Measurements from ENCODE around the gene SCAF8. TPM values are rescaled to one million over a fixed set of nuclear protein-coding genes. Genes with fewer than 3 reads are reported as not detected.
A peak's percentile ranks its signal among the peaks of the same experiment; 100 is the strongest.

The SCAF8 gene
- total and polyA plus RNA-seq, 2 donors (not counting 1 experiment from before 2014, with no cell fraction given): 25.7 to 75.2 TPM

- TF ChIP-seq CTCF (IDR thresholded peaks at IDR 0.05) (no peak), EZH2 (IDR thresholded peaks at IDR 0.05; ENCODE audit: borderline replicate concordance, insufficient read depth, low read depth, low read length, poor library complexity, severe bottlenecking) (no peak)
- Histone ChIP-seq H4K20me1 (ENCODE audit: control insufficient read depth, insufficient read depth, low read length, poor library complexity, severe bottlenecking) (peaks cover 46% of the 10 kb centered on the region), H3K9me3 (ENCODE audit: control extremely low read depth in 1 of 3, control insufficient read depth in 2 of 3, insufficient read depth in 1 of 3, low read length in 2 of 3) (no peaks in the 10 kb centered on the region), H3K4me3 (ENCODE audit: control extremely low read depth in 1 of 5, extremely low read depth in 1 of 5, insufficient read depth in 1 of 5, low read depth in 2 of 5, low read length in 4 of 5) (no peak overlapping the region), H2AFZ (ENCODE audit: insufficient read depth, low read depth, low read length, poor library complexity, severe bottlenecking) (no peak overlapping the region), H3K27me3 (replicated peaks in 1 of 4; ENCODE audit: control extremely low read depth in 1 of 4, control insufficient read depth in 3 of 4, insufficient read depth in 4 of 4, low read length in 3 of 4) (no peaks in the 10 kb centered on the region), H3K79me2 (ENCODE audit: control insufficient read depth, insufficient read depth, low read length) (peaks cover 30% of the 10 kb centered on the region), H3K36me3 (replicated peaks in 1 of 2; ENCODE audit: control extremely low read depth in 1 of 2, control insufficient read depth in 1 of 2, extremely low read depth in 1 of 2, insufficient read depth in 2 of 2, low read length in 1 of 2) (peaks cover 6 to 9% of the 10 kb centered on the region in 2 experiments), H3K4me1 (ENCODE audit: control insufficient read depth in 2 of 2, insufficient read depth in 2 of 2, low read length in 2 of 2) (no peaks in the 10 kb centered on the region), H3K27ac (ENCODE audit: low read length in 2 of 2) (no peak overlapping the region), H3K4me2 (replicated peaks; ENCODE audit: low read depth, low read length, poor library complexity, severe bottlenecking) (no peak overlapping the region), H3K9ac (ENCODE audit: low read length) (no peak overlapping the region)
- Mint-ChIP-seq H3K27ac (peak overlapping the region; percentile 46), H3K27me3 (no peaks in the 10 kb centered on the region), H3K4me3 (no peak overlapping the region), H3K9me3 (ENCODE audit: insufficient read depth) (no peaks in the 10 kb centered on the region), H3K4me1 (peaks cover 9% of the 10 kb centered on the region)
- WGBS (ENCODE audit: insufficient coverage): no CpG with 5 or more reads among the region's 1 CpG
- DNase-seq: no peak
- ChIA-PET CTCF (no interaction called here), POLR2A (no interaction called here)
- intact Hi-C loops (cut with micrococcal nuclease): no loop called here
- ATAC-seq (ENCODE audit: low read depth): no peak
These were observed 116.3 kb downstream of the SCAF8 start for GRCh38 chr6:154849475-154849874.

- 100% methylated on average over 1 of the region's 3 CpGs for WGBS (ENCODE audit: insufficient coverage)
- Mint-ChIP-seq H3K4me3 (no peak overlapping the region), H3K9me3 (ENCODE audit: insufficient read depth) (no peaks in the 10 kb centered on the region), H3K27me3 (no peaks in the 10 kb centered on the region), H3K4me1 (peaks cover 7% of the 10 kb centered on the region), H3K27ac (no peak overlapping the region)
- H3K4me1 ChIP-seq (ENCODE audit: control insufficient read depth in 2 of 2, insufficient read depth in 2 of 2, low read length in 2 of 2): no peaks in the 10 kb centered on the region
- no peak for DNase-seq
- no peak overlapping the region for H3K9ac ChIP-seq (ENCODE audit: low read length)
- no peaks in the 10 kb centered on the region for H3K27me3 ChIP-seq (replicated peaks in 1 of 4; ENCODE audit: control extremely low read depth in 1 of 4, control insufficient read depth in 3 of 4, insufficient read depth in 4 of 4, low read length in 3 of 4)
- no peak overlapping the region for H3K4me3 ChIP-seq (ENCODE audit: control extremely low read depth in 1 of 5, extremely low read depth in 1 of 5, insufficient read depth in 1 of 5, low read depth in 2 of 5, low read length in 4 of 5)
- no peak overlapping the region for H3K4me2 ChIP-seq (replicated peaks; ENCODE audit: low read depth, low read length, poor library complexity, severe bottlenecking)
- TF ChIP-seq CTCF (IDR thresholded peaks at IDR 0.05) (no peak), EZH2 (IDR thresholded peaks at IDR 0.05; ENCODE audit: borderline replicate concordance, insufficient read depth, low read depth, low read length, poor library complexity, severe bottlenecking) (no peak)
- no peaks in the 10 kb centered on the region for H3K9me3 ChIP-seq (ENCODE audit: control extremely low read depth in 1 of 3, control insufficient read depth in 2 of 3, insufficient read depth in 1 of 3, low read length in 2 of 3)
- H3K27ac ChIP-seq (ENCODE audit: low read length in 2 of 2): no peak overlapping the region
- peaks cover 2 to 9% of the 10 kb centered on the region in 2 experiments for H3K36me3 ChIP-seq (replicated peaks in 1 of 2; ENCODE audit: control extremely low read depth in 1 of 2, control insufficient read depth in 1 of 2, extremely low read depth in 1 of 2, insufficient read depth in 2 of 2, low read length in 1 of 2)
- peaks cover 29% of the 10 kb centered on the region for H4K20me1 ChIP-seq (ENCODE audit: control insufficient read depth, insufficient read depth, low read length, poor library complexity, severe bottlenecking)
- H2AFZ ChIP-seq (ENCODE audit: insufficient read depth, low read depth, low read length, poor library complexity, severe bottlenecking): no peak overlapping the region
- CTCF ChIA-PET: interaction anchor here (1.6 kb wide), 1 partner anchor 177 kb away, joined by 5 read pairs; no protein-coding TSS in a partner anchor
- POLR2A ChIA-PET: no interaction called here
- intact Hi-C loops (cut with micrococcal nuclease): no loop called here
- H3K79me2 ChIP-seq (ENCODE audit: control insufficient read depth, insufficient read depth, low read length): peaks cover 15% of the 10 kb centered on the region
- ATAC-seq (ENCODE audit: low read depth): no peak
These were observed 119.5 kb downstream of the SCAF8 start for GRCh38 chr6:154852687-154853086.
